ENCODE results near the gene FTO. TPM values are rescaled to one million over a fixed set of nuclear protein-coding genes. Genes with fewer than 3 reads are reported as not detected.

FTO gene
- total and polyA plus RNA-seq, 2 of the 13 experiments (the other 11 are each of a cell fraction or from before 2014, with no cell fraction given), result 41.6 to 55.8 TPM

DNA sequence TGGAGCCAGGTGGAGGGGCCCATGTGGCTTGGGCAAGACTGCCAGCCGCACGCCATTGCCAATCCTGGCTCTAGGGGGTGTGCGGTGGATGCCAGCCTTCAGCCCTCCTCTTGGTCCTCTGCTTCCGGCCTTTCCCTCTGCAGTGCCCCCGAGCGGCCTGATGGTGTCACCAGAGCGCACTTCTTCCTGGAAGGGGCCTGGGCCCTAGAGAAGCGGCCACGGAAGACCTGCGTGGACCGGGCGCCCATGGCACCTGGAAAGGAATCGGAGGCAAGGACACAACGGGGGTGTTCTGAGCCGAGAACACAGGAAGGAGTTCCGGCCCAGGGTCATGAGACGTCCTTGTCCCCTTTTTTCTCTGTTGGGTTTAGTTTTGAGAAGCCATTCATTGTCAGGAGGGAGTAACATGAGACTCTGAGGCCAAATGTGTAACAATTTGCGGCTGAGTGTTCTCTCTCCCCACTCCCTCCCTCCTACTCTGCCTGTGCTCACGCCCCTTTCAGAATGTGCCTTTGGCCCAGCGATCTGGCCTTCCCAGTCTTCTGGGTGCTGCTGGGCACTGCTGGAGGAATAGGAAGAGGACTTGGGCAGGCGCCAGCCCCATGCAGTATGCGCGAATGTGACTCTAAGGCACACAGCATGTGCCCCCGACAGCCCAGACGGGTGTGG lies 489.8 kb downstream of the FTO start (continued):
- TF ChIP-seq, protein P1, sequence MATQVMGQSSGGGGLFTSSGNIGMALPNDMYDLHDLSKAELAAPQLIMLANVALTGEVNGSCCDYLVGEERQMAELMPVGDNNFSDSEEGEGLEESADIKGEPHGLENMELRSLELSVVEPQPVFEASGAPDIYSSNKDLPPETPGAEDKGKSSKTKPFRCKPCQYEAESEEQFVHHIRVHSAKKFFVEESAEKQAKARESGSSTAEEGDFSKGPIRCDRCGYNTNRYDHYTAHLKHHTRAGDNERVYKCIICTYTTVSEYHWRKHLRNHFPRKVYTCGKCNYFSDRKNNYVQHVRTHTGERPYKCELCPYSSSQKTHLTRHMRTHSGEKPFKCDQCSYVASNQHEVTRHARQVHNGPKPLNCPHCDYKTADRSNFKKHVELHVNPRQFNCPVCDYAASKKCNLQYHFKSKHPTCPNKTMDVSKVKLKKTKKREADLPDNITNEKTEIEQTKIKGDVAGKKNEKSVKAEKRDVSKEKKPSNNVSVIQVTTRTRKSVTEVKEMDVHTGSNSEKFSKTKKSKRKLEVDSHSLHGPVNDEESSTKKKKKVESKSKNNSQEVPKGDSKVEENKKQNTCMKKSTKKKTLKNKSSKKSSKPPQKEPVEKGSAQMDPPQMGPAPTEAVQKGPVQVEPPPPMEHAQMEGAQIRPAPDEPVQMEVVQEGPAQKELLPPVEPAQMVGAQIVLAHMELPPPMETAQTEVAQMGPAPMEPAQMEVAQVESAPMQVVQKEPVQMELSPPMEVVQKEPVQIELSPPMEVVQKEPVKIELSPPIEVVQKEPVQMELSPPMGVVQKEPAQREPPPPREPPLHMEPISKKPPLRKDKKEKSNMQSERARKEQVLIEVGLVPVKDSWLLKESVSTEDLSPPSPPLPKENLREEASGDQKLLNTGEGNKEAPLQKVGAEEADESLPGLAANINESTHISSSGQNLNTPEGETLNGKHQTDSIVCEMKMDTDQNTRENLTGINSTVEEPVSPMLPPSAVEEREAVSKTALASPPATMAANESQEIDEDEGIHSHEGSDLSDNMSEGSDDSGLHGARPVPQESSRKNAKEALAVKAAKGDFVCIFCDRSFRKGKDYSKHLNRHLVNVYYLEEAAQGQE (IDR thresholded peaks at IDR 0.05; ENCODE audit: borderline replicate concordance in 1 of 2, low read depth in 1 of 2, low read length in 2 of 2), result no peak
- TF ChIP-seq TCF12 (IDR thresholded peaks at IDR 0.05), result no peak
- no peak for TF ChIP-seq TCF12 (CRISPR knock-in tag; IDR thresholded peaks at IDR 0.05)
- no peak for TF ChIP-seq MBNL3 (CRISPR knock-in tag; conservative IDR thresholded peaks at IDR 0.05)
- TF ChIP-seq MIER3 (CRISPR knock-in tag; IDR thresholded peaks at IDR 0.05; ENCODE audit: borderline replicate concordance), result peak; percentile 25; the same call in 1 of the 2 replicates
- TF ChIP-seq CAMTA2 (CRISPR knock-in tag; IDR thresholded peaks at IDR 0.05; ENCODE audit: borderline replicate concordance), result no peak
- no peak for TF ChIP-seq RBFOX2 (IDR thresholded peaks at IDR 0.05; ENCODE audit: low read depth, low read length)
- peak; percentile 96 for TF ChIP-seq XRCC5 (optimal IDR thresholded peaks at IDR 0.05; ENCODE audit: low read length)
- TF ChIP-seq ZNF431 (CRISPR knock-in tag; IDR thresholded peaks at IDR 0.05; ENCODE audit: borderline replicate concordance, low read depth), result no peak
- no peak for TF ChIP-seq ZFP62 (CRISPR knock-in tag; IDR thresholded peaks at IDR 0.05)
- no peak for TF ChIP-seq ZEB1 (IDR thresholded peaks at IDR 0.05; ENCODE audit: insufficient replicate concordance, low read depth)
- no peak for TF ChIP-seq SMAD1 (CRISPR knock-in tag; IDR thresholded peaks at IDR 0.05; ENCODE audit: borderline replicate concordance, low read depth)
- TF ChIP-seq CBX1 (IDR thresholded peaks at IDR 0.05; ENCODE audit: low read depth), result no peak
- TF ChIP-seq NR2F6 (IDR thresholded peaks at IDR 0.05), result no peak
- TF ChIP-seq NR2F6 (CRISPR knock-in tag; IDR thresholded peaks at IDR 0.05), result peak; percentile 42
- TF ChIP-seq HOXD1 (CRISPR knock-in tag; IDR thresholded peaks at IDR 0.05), result no peak
- TF ChIP-seq FLYWCH1 (CRISPR knock-in tag; IDR thresholded peaks at IDR 0.05), result no peak
- TF ChIP-seq KLF6 (CRISPR knock-in tag; IDR thresholded peaks at IDR 0.05), result no peak
- no peak for TF ChIP-seq CBX2 (IDR thresholded peaks at IDR 0.05; ENCODE audit: low read depth, low read length)
- TF ChIP-seq CBX2 (CRISPR knock-in tag; IDR thresholded peaks at IDR 0.05; ENCODE audit: low read depth), result no peak
- TF ChIP-seq, protein P2, sequence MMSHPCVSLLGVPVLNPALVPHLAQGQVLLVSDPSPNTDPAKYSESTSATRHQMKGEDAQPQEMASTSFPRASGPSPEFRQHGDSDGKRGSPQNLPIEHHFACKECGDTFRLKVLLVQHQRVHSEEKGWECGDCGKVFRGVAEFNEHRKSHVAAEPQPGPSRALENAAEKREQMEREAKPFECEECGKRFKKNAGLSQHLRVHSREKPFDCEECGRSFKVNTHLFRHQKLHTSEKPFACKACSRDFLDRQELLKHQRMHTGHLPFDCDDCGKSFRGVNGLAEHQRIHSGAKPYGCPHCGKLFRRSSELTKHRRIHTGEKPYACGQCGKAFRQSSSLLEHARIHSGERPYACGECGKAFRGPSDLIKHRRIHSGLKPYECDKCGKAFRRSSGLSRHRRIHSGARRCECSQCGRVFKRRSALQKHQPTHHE (CRISPR knock-in tag; IDR thresholded peaks at IDR 0.05; ENCODE audit: borderline replicate concordance), result no peak
- TF ChIP-seq, protein P3, sequence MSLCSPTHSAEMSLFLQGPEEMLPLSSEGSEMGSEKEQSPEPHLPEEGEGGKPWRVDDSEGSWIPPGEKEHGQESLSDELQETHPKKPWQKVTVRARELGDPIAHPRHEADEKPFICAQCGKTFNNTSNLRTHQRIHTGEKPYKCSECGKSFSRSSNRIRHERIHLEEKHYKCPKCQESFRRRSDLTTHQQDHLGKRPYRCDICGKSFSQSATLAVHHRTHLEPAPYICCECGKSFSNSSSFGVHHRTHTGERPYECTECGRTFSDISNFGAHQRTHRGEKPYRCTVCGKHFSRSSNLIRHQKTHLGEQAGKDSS (CRISPR knock-in tag; IDR thresholded peaks at IDR 0.05; ENCODE audit: borderline replicate concordance, low read depth), result peak; percentile 61; the same call in 1 of the 2 replicates
